Coronary artery (tissue), 2 donors: ENCODE measurements around the gene CD226.
"Not testable (repeated sequence)": the region's sequence is repeated elsewhere in the genome, so short reads cannot be mapped to it uniquely, and the experiment has no call there.

Experiments
- DNase-seq: peaks from one replicate; pipeline ENCODE4 v3.0.0-alpha.2; 2017; ENCODE audit warnings: low spot score
- H3K27ac ChIP-seq, 2 donors: fragments of 200-600 bp; sonication (generic); one replicate each; pipeline ENCODE4 v1.5.1; 2016 to 2019
- H3K4me3 ChIP-seq: fragments of 200-600 bp; sonication (generic); 2 replicates; pipeline ENCODE4 v1.5.1; 2016; ENCODE audit warnings: mild to moderate bottlenecking, moderate library complexity
- TF ChIP-seq, protein P1 (sequence below): fragments of 200-600 bp; sonication (generic); IDR thresholded peaks from one replicate; pipeline ENCODE4 v1.5.1; 2019; ENCODE audit warnings: antibody characterized with exemption

The CD226 gene

DNA sequence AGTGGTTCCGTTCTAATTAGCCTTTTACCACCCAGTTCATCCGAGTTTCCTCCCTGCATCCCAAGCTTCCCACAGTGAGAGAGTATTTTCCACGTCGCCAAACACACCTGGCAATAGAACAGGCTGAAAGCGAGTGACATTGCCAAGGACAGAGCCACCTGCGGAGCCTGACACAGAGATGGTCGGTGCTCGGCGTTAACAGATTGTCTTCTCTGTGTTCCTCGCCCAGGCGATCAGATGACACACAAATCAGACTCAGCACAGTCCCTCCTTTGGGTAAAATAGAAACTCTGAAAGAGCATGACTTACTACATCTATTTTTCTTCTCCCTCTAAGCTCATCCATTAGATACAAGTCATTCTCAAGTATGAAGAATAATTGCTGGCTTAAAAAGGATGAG, 107.7 kb downstream of the CD226 start:
- no peak for DNase-seq

DNA sequence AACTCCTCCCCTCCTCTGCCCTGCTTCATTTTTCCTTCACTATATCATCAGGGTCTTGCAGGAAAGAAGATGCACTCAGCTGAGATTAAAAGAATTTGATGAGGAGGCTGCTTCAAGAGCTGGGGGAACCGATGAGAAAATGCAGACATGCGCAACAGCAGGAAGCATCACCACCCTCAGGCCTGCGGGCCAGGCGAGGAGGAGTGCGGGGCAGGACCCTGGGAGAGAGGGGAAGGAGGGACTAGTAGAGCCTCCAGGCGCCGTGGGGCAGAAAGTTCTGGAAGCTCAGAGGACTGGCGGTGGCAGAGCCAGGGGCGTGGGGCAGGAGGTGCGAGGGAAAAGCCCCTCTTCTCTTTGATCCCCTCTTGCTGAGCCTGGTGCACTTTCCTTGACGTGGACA, 108.2 kb downstream of the CD226 start:
- DNase-seq, result no peak
- no peak overlapping the region for H3K27ac ChIP-seq
- H3K4me3 ChIP-seq, result no peak overlapping the region
- TF ChIP-seq, protein P1, sequence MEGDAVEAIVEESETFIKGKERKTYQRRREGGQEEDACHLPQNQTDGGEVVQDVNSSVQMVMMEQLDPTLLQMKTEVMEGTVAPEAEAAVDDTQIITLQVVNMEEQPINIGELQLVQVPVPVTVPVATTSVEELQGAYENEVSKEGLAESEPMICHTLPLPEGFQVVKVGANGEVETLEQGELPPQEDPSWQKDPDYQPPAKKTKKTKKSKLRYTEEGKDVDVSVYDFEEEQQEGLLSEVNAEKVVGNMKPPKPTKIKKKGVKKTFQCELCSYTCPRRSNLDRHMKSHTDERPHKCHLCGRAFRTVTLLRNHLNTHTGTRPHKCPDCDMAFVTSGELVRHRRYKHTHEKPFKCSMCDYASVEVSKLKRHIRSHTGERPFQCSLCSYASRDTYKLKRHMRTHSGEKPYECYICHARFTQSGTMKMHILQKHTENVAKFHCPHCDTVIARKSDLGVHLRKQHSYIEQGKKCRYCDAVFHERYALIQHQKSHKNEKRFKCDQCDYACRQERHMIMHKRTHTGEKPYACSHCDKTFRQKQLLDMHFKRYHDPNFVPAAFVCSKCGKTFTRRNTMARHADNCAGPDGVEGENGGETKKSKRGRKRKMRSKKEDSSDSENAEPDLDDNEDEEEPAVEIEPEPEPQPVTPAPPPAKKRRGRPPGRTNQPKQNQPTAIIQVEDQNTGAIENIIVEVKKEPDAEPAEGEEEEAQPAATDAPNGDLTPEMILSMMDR, result no peak

More for the DNA sequence above, 107.7 kb downstream of the CD226 start:
- no peak overlapping the region for H3K27ac ChIP-seq
- TF ChIP-seq, protein P1, result no peak
- H3K4me3 ChIP-seq, result no peak overlapping the region

DNA sequence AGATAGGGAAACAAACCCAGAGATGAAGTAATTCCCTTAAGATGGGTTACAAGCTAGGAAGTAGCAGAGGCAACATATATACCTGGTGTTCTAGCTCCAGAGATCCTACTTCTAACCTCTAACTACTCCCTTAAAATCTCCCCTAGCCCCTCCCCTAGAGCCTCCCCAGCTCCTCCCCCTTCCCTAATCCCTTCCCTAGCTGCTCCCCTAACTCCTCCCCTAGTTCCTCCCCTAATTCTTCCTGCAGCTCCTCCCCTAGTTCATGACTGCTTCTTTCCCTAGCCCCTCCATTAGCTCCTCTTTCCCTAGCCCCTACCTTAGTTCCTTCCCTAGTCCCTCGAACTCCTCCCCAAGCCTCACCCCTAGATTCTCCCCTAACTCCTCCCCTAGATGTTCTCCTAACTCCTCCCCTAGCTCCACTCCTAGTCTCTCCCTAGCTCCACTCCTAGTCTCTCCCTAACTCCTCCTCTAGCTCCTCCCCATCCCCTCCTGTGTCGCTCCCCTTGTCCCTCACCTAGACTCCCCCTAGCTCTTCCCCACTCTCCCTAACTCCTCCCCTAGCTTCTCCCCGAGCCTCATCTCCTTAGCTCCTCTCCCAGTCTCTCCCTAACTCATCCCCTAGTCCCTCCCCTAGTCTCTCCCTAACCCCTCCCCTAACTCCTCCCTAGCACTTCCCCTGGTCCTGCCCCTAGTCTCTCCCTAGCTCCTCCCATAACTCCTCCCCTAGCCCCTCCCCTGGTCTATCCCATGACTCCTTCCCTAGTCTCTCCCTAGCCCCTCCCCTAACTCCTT, 108.9 kb downstream of the CD226 start:
- no peak for DNase-seq
- TF ChIP-seq, protein P1, result no peak
- no peak overlapping the region for H3K27ac ChIP-seq
- H3K4me3 ChIP-seq, result no peak overlapping the region

DNA sequence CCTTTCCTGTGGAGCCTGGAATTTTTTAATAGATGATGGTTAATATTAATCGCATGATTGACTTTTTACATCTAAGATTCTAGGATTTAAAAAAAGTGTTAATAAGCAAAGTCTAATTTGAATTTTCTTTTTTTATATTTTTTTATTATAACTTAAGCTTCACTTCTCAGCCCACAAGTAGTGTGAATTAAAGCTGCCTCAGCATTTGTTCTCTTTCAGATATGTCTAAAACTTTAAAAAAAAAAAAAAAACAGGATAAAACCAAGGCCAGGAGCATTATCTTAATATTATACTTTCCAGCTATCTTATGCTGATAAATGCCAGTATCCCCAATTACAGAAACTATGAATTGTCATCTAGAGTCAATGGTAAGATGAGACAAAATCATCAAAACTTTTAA, 109.7 kb downstream of the CD226 start:
- H3K27ac ChIP-seq, result no peak overlapping the region
- H3K4me3 ChIP-seq, result no peak overlapping the region
- TF ChIP-seq, protein P1, result no peak
- no peak for DNase-seq

DNA sequence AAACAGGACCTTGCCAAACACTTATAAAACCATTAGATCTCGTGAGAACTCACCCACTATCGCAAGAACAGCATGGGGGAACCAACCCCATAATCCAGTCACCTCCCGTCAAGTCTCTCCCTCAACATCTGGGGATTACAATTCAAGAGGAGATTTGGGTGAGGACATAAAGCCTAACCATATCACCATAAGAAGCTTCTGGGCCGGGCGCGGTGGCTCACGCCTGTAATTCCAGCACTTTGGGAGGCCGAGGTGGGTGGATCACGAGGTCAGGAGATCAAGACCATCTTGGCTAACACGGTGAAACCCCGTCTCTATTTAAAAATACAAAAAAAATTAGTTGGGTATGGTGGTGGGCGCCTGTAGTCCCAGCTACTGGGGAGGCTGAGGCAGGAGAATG, 112.7 kb downstream of the CD226 start:
- not testable (repeated sequence) for H3K4me3 ChIP-seq, H3K27ac ChIP-seq, DNase-seq

DNA sequence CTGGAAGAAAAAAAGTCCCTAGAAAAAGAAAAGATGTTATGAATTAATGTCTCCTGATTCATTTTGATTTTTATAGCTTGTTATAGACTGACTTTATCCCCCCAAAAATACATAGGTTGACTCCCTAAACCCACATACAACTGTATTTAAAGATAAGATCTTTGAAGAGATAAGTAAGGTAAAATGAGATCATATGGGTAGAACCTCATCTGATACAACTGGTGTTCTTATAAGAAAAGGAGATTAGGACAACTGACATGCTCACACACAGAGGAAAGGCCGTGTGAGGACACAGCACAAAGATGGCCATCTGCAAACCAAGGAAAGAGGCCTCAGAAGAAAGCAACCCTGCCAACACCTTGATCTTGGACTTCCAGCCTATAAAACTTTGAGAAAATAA, 117.5 kb downstream of the CD226 start:
- no peak overlapping the region for H3K27ac ChIP-seq
- no peak overlapping the region for H3K4me3 ChIP-seq
- TF ChIP-seq, protein P1, result no peak
- no peak for DNase-seq

DNA sequence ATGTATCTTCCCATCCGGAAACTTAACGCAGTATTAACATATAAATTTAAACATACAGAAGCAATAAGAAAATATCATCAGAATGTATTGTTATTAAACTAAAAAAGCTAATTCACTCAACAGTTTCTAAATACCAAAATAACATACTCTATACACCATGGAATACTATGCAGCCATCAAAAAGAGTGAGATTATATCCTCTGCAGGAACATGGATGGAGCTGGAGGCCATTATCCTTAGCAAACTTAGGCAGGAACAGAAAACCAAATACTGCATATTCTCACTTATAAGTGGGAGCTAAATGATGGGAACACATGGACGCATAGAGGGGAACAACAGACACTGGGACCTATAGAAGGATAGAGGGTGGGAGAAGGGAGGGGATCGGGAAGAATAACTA, 127.1 kb downstream of the CD226 start:
- TF ChIP-seq, protein P1, result no peak

More for the DNA sequence above, 127.1 kb downstream of the CD226 start:
- Histone ChIP-seq H3K27ac (no peak overlapping the region), H3K4me3 (no peak overlapping the region)
- no peak for DNase-seq
